ENCODE results near the gene FADS1.

DNA sequence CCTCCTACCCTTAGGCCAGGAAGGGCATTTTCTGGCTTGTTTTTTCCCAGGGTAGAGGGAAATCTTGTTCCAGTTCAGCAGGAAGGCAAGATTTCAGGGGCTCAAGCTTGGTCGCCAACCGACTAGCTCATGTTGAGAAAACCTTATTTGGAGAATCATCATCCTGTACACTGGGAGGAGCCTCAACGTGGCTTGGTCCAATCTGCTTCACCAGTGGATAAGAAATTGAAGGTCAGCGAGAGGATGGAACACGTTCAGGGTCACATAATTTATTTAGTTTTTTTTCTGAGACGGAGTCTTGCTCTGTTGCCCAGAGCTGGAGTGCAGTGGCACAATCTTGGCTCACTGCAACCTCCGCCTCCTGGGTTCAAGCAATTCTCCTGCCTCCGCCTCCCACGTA, 31.8 kb upstream of the FADS1 start:
- TF ChIP-seq POLR2A (IDR thresholded peaks at IDR 0.05) = no peak
- TF ChIP-seq, protein P1, sequence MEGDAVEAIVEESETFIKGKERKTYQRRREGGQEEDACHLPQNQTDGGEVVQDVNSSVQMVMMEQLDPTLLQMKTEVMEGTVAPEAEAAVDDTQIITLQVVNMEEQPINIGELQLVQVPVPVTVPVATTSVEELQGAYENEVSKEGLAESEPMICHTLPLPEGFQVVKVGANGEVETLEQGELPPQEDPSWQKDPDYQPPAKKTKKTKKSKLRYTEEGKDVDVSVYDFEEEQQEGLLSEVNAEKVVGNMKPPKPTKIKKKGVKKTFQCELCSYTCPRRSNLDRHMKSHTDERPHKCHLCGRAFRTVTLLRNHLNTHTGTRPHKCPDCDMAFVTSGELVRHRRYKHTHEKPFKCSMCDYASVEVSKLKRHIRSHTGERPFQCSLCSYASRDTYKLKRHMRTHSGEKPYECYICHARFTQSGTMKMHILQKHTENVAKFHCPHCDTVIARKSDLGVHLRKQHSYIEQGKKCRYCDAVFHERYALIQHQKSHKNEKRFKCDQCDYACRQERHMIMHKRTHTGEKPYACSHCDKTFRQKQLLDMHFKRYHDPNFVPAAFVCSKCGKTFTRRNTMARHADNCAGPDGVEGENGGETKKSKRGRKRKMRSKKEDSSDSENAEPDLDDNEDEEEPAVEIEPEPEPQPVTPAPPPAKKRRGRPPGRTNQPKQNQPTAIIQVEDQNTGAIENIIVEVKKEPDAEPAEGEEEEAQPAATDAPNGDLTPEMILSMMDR (IDR thresholded peaks at IDR 0.05) = no peak
